NB4 (cell line): ENCODE results near the gene RYR3.

Experiments
- DNase-seq: peaks from one replicate; pipeline ENCODE4 v3.0.0; 2010; ENCODE audit warnings: low read depth
- H3K4me3 ChIP-seq: one replicate; pipeline ENCODE4 v1.5.1; 2011; ENCODE audit warnings: mild to moderate bottlenecking, low read depth, low read length, moderate library complexity
- MYC ChIP-seq: IDR thresholded peaks from 2 replicates; pipeline ENCODE4 v1.6.1; 2011; ENCODE audit warnings: low read depth, low read length
- POLR2A ChIP-seq: IDR thresholded peaks from 2 replicates; pipeline ENCODE4 v1.6.1; 2011; ENCODE audit warnings: mild to moderate bottlenecking; ENCODE audit not compliant: insufficient read length; ENCODE audit errors: extremely low read depth
- TF ChIP-seq, protein P1 (sequence below): IDR thresholded peaks from 2 replicates; pipeline ENCODE4 v1.6.1; 2011; ENCODE audit warnings: low read depth, low read length
- TF ChIP-seq, protein P2 (sequence below): IDR thresholded peaks from one replicate; pipeline ENCODE4 v1.5.1; 2012; ENCODE audit warnings: low read depth, low read length

RYR3 gene

DNA sequence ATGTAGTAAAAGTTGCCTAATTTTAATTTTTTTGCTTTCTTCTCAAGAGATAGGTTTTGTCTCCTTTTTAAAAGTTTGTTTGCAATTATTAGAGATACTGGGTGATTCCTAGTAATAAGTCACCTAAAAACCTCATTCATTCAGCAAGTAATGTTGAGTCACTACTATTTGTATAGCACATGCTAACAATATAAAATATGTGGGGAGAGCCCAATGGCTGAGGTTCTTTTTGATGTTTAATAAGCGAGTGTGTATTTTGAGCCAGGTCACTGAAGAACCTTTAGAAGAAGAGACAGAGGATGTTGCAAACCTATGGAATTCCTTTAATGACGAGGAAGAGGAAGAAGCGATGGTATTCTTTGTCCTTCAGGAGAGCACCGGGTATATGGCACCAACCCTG, 533.8 kb downstream of the RYR3 start:
- DNase-seq, result no peak
- H3K4me3 ChIP-seq, result no peak overlapping the region
- TF ChIP-seq POLR2A, result no peak

DNA sequence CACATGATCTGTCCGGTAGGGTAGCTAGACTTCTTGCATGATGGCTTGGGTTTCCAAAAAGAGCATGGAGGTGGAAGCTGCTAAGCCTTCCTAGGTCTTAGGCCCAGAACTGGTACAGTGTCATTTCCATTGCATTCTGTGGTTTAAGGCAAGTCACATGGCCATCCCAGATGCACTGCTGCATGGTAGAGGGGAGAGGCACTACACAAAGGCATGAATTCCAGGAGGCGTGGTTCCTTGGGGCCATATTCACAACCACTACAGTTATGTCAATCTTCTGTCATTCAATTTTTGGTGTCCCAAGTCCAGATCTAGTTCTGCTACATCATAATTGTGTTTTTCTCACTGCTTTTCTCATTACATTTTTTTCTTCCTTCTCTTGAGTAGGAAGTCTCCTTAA, 535.4 kb downstream of the RYR3 start:
- DNase-seq, result no peak
- no peak overlapping the region for H3K4me3 ChIP-seq
- no peak for TF ChIP-seq MYC
- TF ChIP-seq, protein P1, sequence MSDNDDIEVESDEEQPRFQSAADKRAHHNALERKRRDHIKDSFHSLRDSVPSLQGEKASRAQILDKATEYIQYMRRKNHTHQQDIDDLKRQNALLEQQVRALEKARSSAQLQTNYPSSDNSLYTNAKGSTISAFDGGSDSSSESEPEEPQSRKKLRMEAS, result no peak
- no peak for TF ChIP-seq POLR2A
- TF ChIP-seq, protein P2, sequence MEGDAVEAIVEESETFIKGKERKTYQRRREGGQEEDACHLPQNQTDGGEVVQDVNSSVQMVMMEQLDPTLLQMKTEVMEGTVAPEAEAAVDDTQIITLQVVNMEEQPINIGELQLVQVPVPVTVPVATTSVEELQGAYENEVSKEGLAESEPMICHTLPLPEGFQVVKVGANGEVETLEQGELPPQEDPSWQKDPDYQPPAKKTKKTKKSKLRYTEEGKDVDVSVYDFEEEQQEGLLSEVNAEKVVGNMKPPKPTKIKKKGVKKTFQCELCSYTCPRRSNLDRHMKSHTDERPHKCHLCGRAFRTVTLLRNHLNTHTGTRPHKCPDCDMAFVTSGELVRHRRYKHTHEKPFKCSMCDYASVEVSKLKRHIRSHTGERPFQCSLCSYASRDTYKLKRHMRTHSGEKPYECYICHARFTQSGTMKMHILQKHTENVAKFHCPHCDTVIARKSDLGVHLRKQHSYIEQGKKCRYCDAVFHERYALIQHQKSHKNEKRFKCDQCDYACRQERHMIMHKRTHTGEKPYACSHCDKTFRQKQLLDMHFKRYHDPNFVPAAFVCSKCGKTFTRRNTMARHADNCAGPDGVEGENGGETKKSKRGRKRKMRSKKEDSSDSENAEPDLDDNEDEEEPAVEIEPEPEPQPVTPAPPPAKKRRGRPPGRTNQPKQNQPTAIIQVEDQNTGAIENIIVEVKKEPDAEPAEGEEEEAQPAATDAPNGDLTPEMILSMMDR, result no peak

DNA sequence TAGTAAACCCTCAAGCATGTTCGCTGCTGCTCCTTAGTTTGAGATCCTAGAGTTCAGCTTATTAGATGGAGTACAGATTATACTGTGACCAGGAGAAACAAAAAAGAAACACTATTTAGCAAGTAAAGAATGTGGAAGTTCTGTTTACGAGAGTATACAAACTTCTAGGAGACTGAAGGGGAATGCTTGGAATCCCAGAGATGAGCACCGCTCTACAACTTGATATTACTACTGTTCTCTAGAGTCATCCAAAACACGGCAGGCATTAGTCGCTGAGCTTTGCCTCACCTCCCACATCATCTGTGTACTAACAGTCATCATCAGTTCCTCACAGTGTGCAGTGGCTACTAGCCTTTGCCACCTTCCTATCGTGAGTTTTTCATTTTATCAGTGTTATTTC, 536.1 kb downstream of the RYR3 start:
- H3K4me3 ChIP-seq, result no peak overlapping the region
- no peak for TF ChIP-seq MYC
- TF ChIP-seq POLR2A, result no peak
- TF ChIP-seq, protein P1, result no peak
- DNase-seq, result no peak

DNA sequence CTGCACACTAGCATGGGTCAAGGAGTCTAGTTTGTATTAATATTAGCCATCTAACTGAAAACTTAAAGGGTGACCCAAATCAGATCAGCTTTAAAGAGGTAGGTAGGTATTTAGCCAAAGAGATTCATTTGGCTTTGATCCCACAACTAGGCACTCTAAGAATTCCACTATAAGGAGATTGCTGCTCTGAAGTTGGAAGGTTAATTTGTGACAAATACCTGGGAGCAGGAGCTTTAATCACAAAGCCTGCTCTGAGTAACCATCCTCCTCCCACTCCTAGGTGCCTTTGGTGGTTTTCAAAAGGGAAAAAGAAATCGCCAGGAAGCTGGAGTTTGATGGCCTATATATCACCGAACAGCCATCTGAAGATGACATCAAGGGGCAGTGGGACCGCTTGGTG, 537.2 kb downstream of the RYR3 start:
- no peak overlapping the region for H3K4me3 ChIP-seq
- no peak for DNase-seq
- TF ChIP-seq, protein P1, result no peak
- TF ChIP-seq MYC (no peak), POLR2A (no peak)
- TF ChIP-seq, protein P2, result no peak

DNA sequence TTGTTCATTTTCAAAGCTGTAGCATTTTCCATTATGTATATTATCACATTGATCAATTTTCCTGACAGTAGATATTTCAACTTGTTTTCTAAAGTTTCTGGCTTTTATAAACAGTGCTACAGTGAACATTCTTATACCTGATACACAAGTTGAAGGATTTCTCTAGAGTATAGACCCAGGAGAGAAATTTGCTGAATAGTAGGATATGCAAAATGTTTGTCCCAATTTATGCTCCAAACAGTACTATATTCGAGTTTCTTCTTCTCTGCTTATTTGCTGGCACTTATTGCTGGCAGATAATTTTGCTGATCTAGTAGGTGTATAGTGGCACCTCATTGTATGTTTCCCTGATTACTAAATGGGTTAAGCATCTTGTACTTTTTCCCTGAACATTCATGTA, 540.3 kb downstream of the RYR3 start:
- TF ChIP-seq, protein P1, result no peak
- TF ChIP-seq MYC (no peak), POLR2A (no peak)
- TF ChIP-seq, protein P2, result no peak
- no peak overlapping the region for H3K4me3 ChIP-seq
- no peak for DNase-seq

DNA sequence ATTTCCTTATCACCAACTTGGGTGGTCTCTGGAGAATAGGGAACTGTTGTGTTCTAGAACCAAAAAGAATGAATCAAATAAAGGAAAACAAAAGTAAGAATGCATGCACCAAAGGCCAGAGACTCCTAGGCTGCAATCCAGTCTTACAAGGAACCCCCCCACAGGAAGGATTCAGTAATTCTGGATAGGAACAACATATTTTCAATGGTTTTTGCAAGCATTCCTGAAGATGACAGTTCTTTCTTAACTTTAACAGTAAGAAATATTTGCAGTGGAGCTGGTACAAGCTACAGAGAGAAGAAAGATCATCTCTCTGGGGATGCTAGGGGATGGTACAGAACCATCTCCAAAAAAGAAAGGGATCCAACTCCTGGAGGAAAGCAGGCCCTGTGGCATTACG, 541.3 kb downstream of the RYR3 start:
- TF ChIP-seq, protein P2, result no peak
- TF ChIP-seq, protein P1, result no peak
- TF ChIP-seq POLR2A (no peak), MYC (no peak)
- no peak overlapping the region for H3K4me3 ChIP-seq
- no peak for DNase-seq

DNA sequence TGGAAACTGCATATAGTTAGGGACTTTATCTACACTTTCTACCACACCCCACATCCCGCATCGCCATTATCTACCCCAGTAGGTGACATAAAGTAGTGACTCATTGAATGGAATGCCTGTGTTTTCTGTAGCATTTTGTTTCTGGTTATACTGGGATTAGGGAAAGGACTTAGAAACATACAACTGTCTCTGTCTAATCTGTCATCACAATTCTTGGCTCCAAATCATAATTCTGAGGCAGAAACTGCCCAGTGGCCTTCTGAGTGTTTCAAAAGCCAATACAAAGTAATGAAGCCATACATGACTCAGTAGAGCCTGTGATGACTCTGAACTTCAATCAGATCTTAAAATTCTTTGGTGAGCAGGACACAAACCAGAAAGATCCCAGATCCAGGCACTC, 541.8 kb downstream of the RYR3 start:
- TF ChIP-seq POLR2A, result no peak
- TF ChIP-seq, protein P1, result no peak
- TF ChIP-seq, protein P2, result no peak
- no peak for TF ChIP-seq MYC
- no peak for DNase-seq
- no peak overlapping the region for H3K4me3 ChIP-seq
